Fibroblast of lung (primary cell): ENCODE measurements around the gene TRAF4. TPM values are rescaled to one million over a fixed set of nuclear protein-coding genes. Genes with fewer than 3 reads are reported as not detected.

Source experiments
- DNase-seq, 2 donors: peaks; one replicate each; pipeline versions ENCODE4 v3.0.0 to v3.0.0-alpha.2; 2010; ENCODE audit warnings: low read depth in 2 of 2
- H2AFZ ChIP-seq: 2 replicates; pipeline ENCODE4 v1.5.1; 2012; ENCODE audit warnings: low read length, control low read depth, inconsistent platforms
- H3K27ac ChIP-seq: 2 replicates; pipeline ENCODE4 v1.5.1; 2011; ENCODE audit warnings: low read length, control low read depth; ENCODE audit not compliant: insufficient read depth
- H3K27me3 ChIP-seq: 2 replicates; pipeline ENCODE4 v1.5.1; 2011; ENCODE audit warnings: mild to moderate bottlenecking, low read length; ENCODE audit not compliant: control insufficient read depth, insufficient read depth
- H3K36me3 ChIP-seq: 2 replicates; pipeline ENCODE4 v1.5.1; 2011; ENCODE audit warnings: low read length; ENCODE audit not compliant: control insufficient read depth, insufficient read depth
- H3K4me1 ChIP-seq: 2 replicates; pipeline ENCODE4 v1.5.1; 2011; ENCODE audit warnings: low read length; ENCODE audit not compliant: control insufficient read depth, insufficient read depth; ENCODE audit errors: extremely low read depth
- H3K4me2 ChIP-seq: 2 replicates; pipeline ENCODE4 v1.5.1; 2011; ENCODE audit warnings: low read length, control low read depth; ENCODE audit not compliant: insufficient read depth; ENCODE audit errors: extremely low read depth
- H3K4me3 ChIP-seq, 4 experiments: fragments of 200-600 bp in 1 of 4; sonication (generic) in 1 of 4; replicated peaks in 1 of 4; 2 replicates each; pipeline ENCODE4 v1.5.1; 2011 to 2016; ENCODE audit warnings: low read length in 4 of 4, low read depth in 3 of 4, mild to moderate bottlenecking in 3 of 4, control low read depth in 2 of 4, inconsistent platforms in 1 of 4, mixed read lengths in 1 of 4; ENCODE audit not compliant: insufficient read depth in 1 of 4; ENCODE audit errors: control extremely low read depth in 1 of 4
- H3K79me2 ChIP-seq: 2 replicates; pipeline ENCODE4 v1.5.1; 2012; ENCODE audit warnings: mild to moderate bottlenecking, low read length, inconsistent platforms; ENCODE audit not compliant: control insufficient read depth, insufficient read depth
- H3K9ac ChIP-seq: 2 replicates; pipeline ENCODE4 v1.5.1; 2011; ENCODE audit warnings: mild to moderate bottlenecking, low read length, control low read depth; ENCODE audit not compliant: insufficient read depth
- H3K9me3 ChIP-seq: 2 replicates; pipeline ENCODE4 v1.5.1; 2012; ENCODE audit warnings: low read depth, low read length; ENCODE audit not compliant: control insufficient read depth, insufficient read depth
- H4K20me1 ChIP-seq: 2 replicates; pipeline ENCODE4 v1.5.1; 2011; ENCODE audit warnings: low read length; ENCODE audit not compliant: control insufficient read depth, insufficient read depth; ENCODE audit errors: extremely low read depth
- CTCF ChIP-seq, 2 donors: IDR thresholded peaks in 1 of 2; conservative IDR thresholded peaks in 1 of 2; 1 replicate in 1 of 2; 2 replicates in 1 of 2; pipeline ENCODE4 v1.5.1; 2011 to 2012; ENCODE audit warnings: low read length in 2 of 2, control low read depth in 1 of 2, inconsistent platforms in 1 of 2, low read depth in 1 of 2, mild to moderate bottlenecking in 1 of 2
- EZH2 ChIP-seq: IDR thresholded peaks from 2 replicates; pipeline ENCODE4 v1.5.1; 2012; ENCODE audit warnings: low read length, control low read depth, mild to moderate bottlenecking; ENCODE audit errors: missing control alignments
- polyA plus RNA-seq, 2 donors: library from polyadenylated mRNA; depleted of rRNA in 1 of 2; stranded (reverse) in 1 of 2; unstranded in 1 of 2; fragments of >200 nt; gene quantifications; 2 replicates each; pipeline ENCODE4 v1.2.1, GENCODE V29; 2011 to 2012; ENCODE audit warnings: missing spikeins in 1 of 2
- total RNA-seq: library from RNA; depleted of rRNA; stranded (reverse); fragments of >200 nt; gene quantifications from 2 replicates; pipeline ENCODE4 v1.2.1, GENCODE V29; 2014

Gene TRAF4
- total and polyA plus RNA-seq, 2 donors (not counting 1 experiment from before 2014, with no cell fraction given), result 17.5 to 28.7 TPM

DNA sequence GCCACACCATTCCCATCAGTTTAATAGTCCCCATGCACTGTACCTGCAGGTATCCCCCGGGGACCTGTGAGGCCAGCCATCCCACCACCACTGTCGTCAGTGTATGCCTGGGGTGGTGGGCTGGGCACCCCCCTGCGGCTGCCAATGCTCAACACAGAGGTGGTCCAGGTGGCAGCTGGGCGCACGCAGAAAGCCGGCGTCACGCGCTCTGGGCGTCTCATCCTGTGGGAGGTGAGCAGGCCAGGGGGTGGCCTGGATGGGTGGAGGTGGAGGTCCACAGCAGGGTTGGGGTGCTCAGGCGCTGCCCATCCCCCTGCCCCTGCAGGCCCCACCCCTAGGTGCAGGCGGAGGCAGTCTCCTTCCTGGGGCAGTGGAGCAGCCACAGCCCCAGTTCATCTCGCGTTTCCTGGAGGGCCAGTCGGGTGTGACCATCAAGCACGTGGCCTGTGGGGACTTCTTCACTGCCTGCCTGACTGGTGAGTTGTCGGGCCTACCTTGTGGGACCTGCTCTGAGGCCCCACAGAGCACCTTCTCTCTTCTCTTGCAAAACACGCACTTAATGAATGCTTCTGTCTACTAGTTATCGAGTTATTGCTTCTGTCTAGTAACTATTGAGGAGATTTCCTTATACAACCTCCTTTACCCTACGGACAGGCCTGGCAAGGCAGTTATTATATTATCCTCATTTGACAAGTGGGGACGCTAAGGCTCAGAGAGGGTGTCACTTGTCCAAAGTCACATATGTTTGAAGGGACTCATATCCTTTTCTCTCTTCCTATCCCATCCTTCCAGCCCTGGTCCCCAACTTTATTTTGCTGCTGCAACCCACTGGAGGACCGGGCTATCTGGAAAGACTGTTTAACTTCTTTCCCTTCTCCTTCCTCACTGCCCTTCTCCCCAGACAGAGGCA is 5.8 kb upstream of the TRAF4 start:
- no peaks in the 10 kb centered on the region for H3K4me1 ChIP-seq
- no peaks in the 10 kb centered on the region for H3K27me3 ChIP-seq
- no peak overlapping the region for H3K9ac ChIP-seq
- no peak overlapping the region for H3K4me2 ChIP-seq
- H3K36me3 ChIP-seq, result no peaks in the 10 kb centered on the region
- H3K4me3 ChIP-seq, result no peak overlapping the region
- no peak for TF ChIP-seq EZH2
- no peak for TF ChIP-seq CTCF (conservative IDR thresholded peaks at IDR 0.05 in 1 of 2, IDR thresholded peaks at IDR 0.05 in 1 of 2; ENCODE audit: low read depth in 1 of 2, low read length in 2 of 2)
- no peak for DNase-seq
- H3K27ac ChIP-seq, result no peak overlapping the region
- no peak overlapping the region for H2AFZ ChIP-seq
- no peaks in the 10 kb centered on the region for H4K20me1 ChIP-seq
- no peaks in the 10 kb centered on the region for H3K79me2 ChIP-seq
- H3K9me3 ChIP-seq, result no peaks in the 10 kb centered on the region

DNA sequence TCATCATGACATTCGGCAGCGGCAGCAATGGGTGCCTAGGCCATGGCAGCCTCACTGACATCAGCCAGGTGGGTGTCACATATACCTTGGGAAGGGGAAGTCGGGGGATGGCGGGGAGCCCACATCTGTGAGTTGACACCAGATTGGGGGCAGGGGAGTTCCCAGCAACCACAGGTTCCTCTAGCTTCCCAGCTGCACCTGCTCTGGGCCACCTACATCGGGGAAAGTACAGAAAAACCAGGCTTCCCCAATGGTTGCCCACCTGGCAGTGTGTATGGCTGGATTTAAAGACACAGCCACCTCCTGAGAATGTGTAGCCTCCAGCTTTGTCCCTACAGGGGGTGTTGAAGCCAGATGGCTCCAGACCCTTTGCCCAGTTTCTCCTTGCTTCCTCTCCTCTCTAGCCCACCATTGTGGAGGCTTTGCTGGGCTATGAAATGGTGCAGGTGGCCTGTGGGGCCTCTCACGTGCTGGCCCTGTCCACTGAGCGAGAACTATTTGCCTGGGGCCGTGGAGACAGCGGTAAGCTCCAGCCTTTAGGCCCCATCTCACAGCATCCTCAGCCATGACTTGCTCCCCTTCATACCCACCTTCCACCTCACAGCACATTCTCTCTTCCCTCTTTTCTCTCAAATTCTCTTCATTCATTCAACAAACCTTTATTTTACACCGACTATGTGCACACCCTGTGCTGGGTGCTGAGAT is 5.0 kb upstream of the TRAF4 start:
- H3K4me3 ChIP-seq, result no peak overlapping the region

More for the DNA sequence above, 5.0 kb upstream of the TRAF4 start:
- Histone ChIP-seq H3K27ac (no peak overlapping the region), H3K9me3 (no peaks in the 10 kb centered on the region), H3K27me3 (no peaks in the 10 kb centered on the region), H3K79me2 (no peaks in the 10 kb centered on the region), H3K4me2 (no peak overlapping the region), H3K4me1 (no peaks in the 10 kb centered on the region), H2AFZ (no peak overlapping the region), H3K9ac (no peak overlapping the region), H3K36me3 (no peaks in the 10 kb centered on the region), H4K20me1 (no peaks in the 10 kb centered on the region)
- TF ChIP-seq CTCF (conservative IDR thresholded peaks at IDR 0.05 in 1 of 2, IDR thresholded peaks at IDR 0.05 in 1 of 2; ENCODE audit: low read depth in 1 of 2, low read length in 2 of 2) (no peak), EZH2 (no peak)
- no peak for DNase-seq
